ENCODE data around the gene PSMD9. TPM values are rescaled to one million over a fixed set of nuclear protein-coding genes. Genes with fewer than 3 reads are reported as not detected.
A peak's percentile ranks its signal among the peaks of the same experiment; 100 is the strongest.

Gene PSMD9
- total RNA-seq, 1 experiment from 2014 or later: 55.5 TPM

GRCh38 chr12:121926874-121927706 lies 38.5 kb downstream of the PSMD9 start:
- ATAC-seq: peak; percentile 21
- POLR2A ChIA-PET: no interaction called here
- TF ChIP-seq ATF3 (IDR thresholded peaks at IDR 0.05) (no peak), CTCF (IDR thresholded peaks at IDR 0.05 in 2 of 3, conservative IDR thresholded peaks at IDR 0.05 in 1 of 3; ENCODE audit: borderline replicate concordance in 1 of 3, insufficient read depth in 1 of 3, low read depth in 2 of 3, low read length in 2 of 3) (no peak)

GRCh38 chr12:121927813-121928212 lies 39.2 kb downstream of the PSMD9 start:
- CTCF ChIA-PET: interaction anchor here (1.2 kb wide), 1 partner anchor 10 kb away, joined by 3 read pairs; the partner anchor contains the start of gene CFAP251
- BruUV-seq (replicated peaks): no TSS peak
- POLR2A ChIA-PET: no interaction called here
- TF ChIP-seq CBX3 (IDR thresholded peaks at IDR 0.05; ENCODE audit: low read depth) (no peak), ZBTB33 (IDR thresholded peaks at IDR 0.05; ENCODE audit: extremely low read depth, insufficient replicate concordance, low read length) (no peak), YY1 (IDR thresholded peaks at IDR 0.05; ENCODE audit: extremely low read depth, insufficient replicate concordance, low read depth, low read length) (no peak), REST (IDR thresholded peaks at IDR 0.05; ENCODE audit: low read depth) (no peak), TCF7L2 (IDR thresholded peaks at IDR 0.05; ENCODE audit: borderline replicate concordance, extremely low read depth, insufficient read depth, insufficient read length) (no peak), RAD21 (IDR thresholded peaks at IDR 0.05; ENCODE audit: low read depth) (no peak), JUND (IDR thresholded peaks at IDR 0.05) (no peak)

More at GRCh38 chr12:121926874-121927706, 38.5 kb downstream of the PSMD9 start:
- H2AFZ ChIP-seq (ENCODE audit: low read depth, low read length, poor library complexity, severe bottlenecking): no peak overlapping the region
- CTCF ChIA-PET: interaction anchor here (1.2 kb wide), 1 partner anchor 9 kb away, joined by 3 read pairs; the partner anchor contains the start of gene CFAP251
- intact Hi-C loops (cut with micrococcal nuclease): no loop called here
- H3K4me2 ChIP-seq (ENCODE audit: low read length): peak overlapping the region; percentile 51
- H3K4me3 ChIP-seq (replicated peaks in 1 of 2; ENCODE audit: low read depth in 1 of 2, low read length in 2 of 2): no peak overlapping the region
- no peaks in the 10 kb centered on the region for H4K20me1 ChIP-seq (ENCODE audit: insufficient read depth)
- no peak overlapping the region for H3K27ac ChIP-seq (ENCODE audit: low read depth, low read length)
- RAD21 ChIA-PET (ENCODE audit: low non-redundant PET in 1 of 2, low total read pairs in 2 of 2, uncharacterized antibody in 2 of 2, unreplicated experiment in 2 of 2): no interaction called here
- no peaks in the 10 kb centered on the region for H3K27me3 ChIP-seq (ENCODE audit: insufficient read depth, low read length)
- H3K9ac ChIP-seq (ENCODE audit: low read length): no peak overlapping the region
- no peaks in the 10 kb centered on the region for H3K9me3 ChIP-seq (ENCODE audit: control insufficient read depth in 1 of 2, insufficient read depth in 1 of 2, low read depth in 1 of 2, low read length in 2 of 2)
- peaks cover 20 to 49% of the 10 kb centered on the region in 2 experiments for H3K4me1 ChIP-seq (ENCODE audit: control insufficient read depth in 1 of 2, insufficient read depth in 2 of 2, low read length in 2 of 2)
- no peak for DNase-seq (ENCODE audit: low read depth, low spot score)
- H3K36me3 ChIP-seq (ENCODE audit: control insufficient read depth in 1 of 2, insufficient read depth in 2 of 2, low read length in 2 of 2): no peaks in the 10 kb centered on the region
- no peaks in the 10 kb centered on the region for H3K79me2 ChIP-seq (ENCODE audit: insufficient read depth, low read length)
- no TSS peak for BruUV-seq (replicated peaks)
- no peaks in the 10 kb centered on the region for H3K9me2 ChIP-seq (ENCODE audit: insufficient read depth)

More at GRCh38 chr12:121927813-121928212, 39.2 kb downstream of the PSMD9 start:
- Histone ChIP-seq H3K9me2 (ENCODE audit: insufficient read depth) (no peaks in the 10 kb centered on the region), H3K4me2 (ENCODE audit: low read length) (peak overlapping the region; percentile 51), H2AFZ (ENCODE audit: low read depth, low read length, poor library complexity, severe bottlenecking) (no peak overlapping the region), H3K36me3 (ENCODE audit: control insufficient read depth in 1 of 2, insufficient read depth in 2 of 2, low read length in 2 of 2) (no peaks in the 10 kb centered on the region), H3K9ac (ENCODE audit: low read length) (no peak overlapping the region), H3K4me3 (replicated peaks in 1 of 2; ENCODE audit: low read depth in 1 of 2, low read length in 2 of 2) (no peak overlapping the region), H3K9me3 (ENCODE audit: control insufficient read depth in 1 of 2, insufficient read depth in 1 of 2, low read depth in 1 of 2, low read length in 2 of 2) (no peaks in the 10 kb centered on the region), H3K27ac (ENCODE audit: low read depth, low read length) (no peak overlapping the region), H4K20me1 (ENCODE audit: insufficient read depth) (no peaks in the 10 kb centered on the region), H3K27me3 (ENCODE audit: insufficient read depth, low read length) (no peaks in the 10 kb centered on the region), H3K79me2 (ENCODE audit: insufficient read depth, low read length) (no peaks in the 10 kb centered on the region), H3K4me1 (ENCODE audit: control insufficient read depth in 1 of 2, insufficient read depth in 2 of 2, low read length in 2 of 2) (peaks cover 20 to 49% of the 10 kb centered on the region in 2 experiments)
- intact Hi-C loops (cut with micrococcal nuclease): no loop called here
- RAD21 ChIA-PET (ENCODE audit: low non-redundant PET in 1 of 2, low total read pairs in 2 of 2, uncharacterized antibody in 2 of 2, unreplicated experiment in 2 of 2): no interaction called here
- no peak for ATAC-seq
- no peak for DNase-seq (ENCODE audit: low read depth, low spot score)

Data from HCT116 (cell line).